ENCODE data around the gene C17orf78. TPM values are rescaled to one million over a fixed set of nuclear protein-coding genes. Genes with fewer than 3 reads are reported as not detected.

C17orf78 gene
- total RNA-seq, 1 donor from 2014 or later = not detected

DNA sequence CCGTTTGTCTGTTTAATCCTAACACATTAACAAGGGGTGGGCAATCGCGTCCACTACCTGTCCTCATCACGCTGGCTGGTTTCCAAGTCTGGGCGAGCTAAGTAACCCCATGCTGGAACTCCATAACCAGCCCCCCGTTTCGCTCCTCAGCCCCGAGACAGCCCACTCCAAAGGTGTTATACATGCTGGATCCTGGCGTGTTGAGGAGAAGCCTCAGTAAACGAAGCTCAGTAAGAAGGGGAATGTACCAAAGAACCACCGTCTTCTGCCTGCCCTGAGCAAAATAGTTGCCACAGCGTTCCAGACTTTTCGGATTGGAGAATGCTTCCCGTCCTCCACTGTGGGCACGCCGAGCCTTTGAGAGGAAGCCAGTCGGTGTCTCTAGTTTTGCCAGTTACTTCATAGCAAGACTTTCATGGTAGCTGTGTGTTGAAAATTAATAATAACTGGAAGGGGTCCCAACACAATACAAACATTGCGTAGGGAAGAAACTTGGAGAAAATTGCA, 16.1 kb upstream of the C17orf78 start:
- Mint-ChIP-seq H3K27me3 (ENCODE audit: insufficient read depth) (no peaks in the 10 kb centered on the region), H3K36me3 (ENCODE audit: low read depth) (peaks cover 12% of the 10 kb centered on the region), H3K9me3 (no peaks in the 10 kb centered on the region), H3K4me1 (ENCODE audit: low read depth) (peaks cover 26% of the 10 kb centered on the region), H3K4me3 (peak overlapping the region; percentile 74), H3K27ac (peak overlapping the region; percentile 68)
- no peak for DNase-seq (ENCODE audit: low spot score)
- intact Hi-C loops (cut with micrococcal nuclease) = loop anchor here (1.0 to 10.0 kb wide), 7 partner anchors 14 to 1385 kb away; partner anchors contain the start of genes ACACA, DUSP14, PCGF2 and SOCS7

DNA sequence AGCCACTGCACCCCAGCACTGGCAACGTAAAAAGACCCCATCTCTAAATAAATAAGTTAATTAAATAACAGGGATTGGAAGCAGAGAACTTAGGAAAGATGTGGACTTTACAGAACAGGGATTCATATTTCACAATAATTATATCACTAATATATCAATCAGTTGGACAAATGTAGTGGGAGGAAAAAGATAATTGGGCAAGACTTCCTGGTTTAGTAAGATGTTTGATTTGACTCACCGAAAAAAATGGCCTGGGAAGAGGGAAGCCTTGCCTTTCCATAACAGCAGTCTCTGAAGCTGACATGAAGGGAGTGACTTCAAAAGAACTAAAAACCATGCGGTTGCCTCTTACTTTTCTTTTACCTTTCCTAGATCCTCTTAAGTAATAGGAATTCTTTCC, 15.2 kb upstream of the C17orf78 start:
- intact Hi-C loops (cut with micrococcal nuclease) = no loop called here
- H3K4me3 Mint-ChIP-seq = no peak overlapping the region

DNA sequence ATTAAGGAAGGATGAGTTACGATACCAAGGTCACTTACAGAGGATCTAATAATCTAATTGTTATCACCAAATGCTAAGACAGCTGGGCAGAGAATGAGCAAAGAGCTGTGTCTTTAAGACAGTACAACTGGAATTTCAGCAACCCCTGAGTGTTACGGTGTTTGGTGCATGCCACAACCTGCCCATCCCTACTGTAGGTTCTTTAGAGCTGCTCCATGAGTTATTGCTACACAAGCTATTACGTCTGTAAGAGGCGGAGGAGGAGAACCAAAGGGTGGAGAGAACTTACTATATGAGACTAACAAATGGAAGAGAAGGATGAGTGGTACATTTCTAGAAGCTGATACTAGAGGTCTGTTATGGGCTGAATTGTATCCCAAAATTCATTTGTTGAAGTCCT, 14.2 kb upstream of the C17orf78 start:
- Mint-ChIP-seq H3K27ac (no peak overlapping the region), H3K27me3 (ENCODE audit: insufficient read depth) (no peaks in the 10 kb centered on the region), H3K36me3 (ENCODE audit: low read depth) (peaks cover 12% of the 10 kb centered on the region), H3K9me3 (no peaks in the 10 kb centered on the region), H3K4me1 (ENCODE audit: low read depth) (peaks cover 25% of the 10 kb centered on the region), H3K4me3 (no peak overlapping the region)
- intact Hi-C loops (cut with micrococcal nuclease) = no loop called here
- no peak for DNase-seq (ENCODE audit: low spot score)

More for the DNA sequence above, 15.2 kb upstream of the C17orf78 start:
- Mint-ChIP-seq H3K4me1 (ENCODE audit: low read depth) (peaks cover 26% of the 10 kb centered on the region), H3K9me3 (no peaks in the 10 kb centered on the region), H3K27me3 (ENCODE audit: insufficient read depth) (no peaks in the 10 kb centered on the region), H3K27ac (no peak overlapping the region), H3K36me3 (ENCODE audit: low read depth) (peaks cover 12% of the 10 kb centered on the region)
- DNase-seq (ENCODE audit: low spot score) = no peak

DNA sequence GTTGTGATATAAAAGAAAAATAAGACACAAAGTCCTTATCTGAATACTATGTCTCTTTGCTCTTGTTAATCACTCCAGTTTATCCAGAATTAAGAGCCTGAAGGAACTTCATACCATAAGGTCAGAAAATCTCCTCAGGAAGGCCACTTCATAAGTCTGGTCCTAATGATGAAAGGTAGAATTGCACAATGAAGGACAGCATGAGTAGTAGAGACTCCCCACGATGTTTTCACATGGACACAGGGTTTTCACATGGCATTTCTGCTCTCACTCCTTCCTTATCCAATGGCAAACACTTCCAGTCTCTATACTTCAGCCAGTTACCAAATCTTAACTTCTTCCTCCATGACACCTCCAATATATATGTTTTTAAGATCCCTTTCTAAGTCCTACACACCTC, 10.2 kb upstream of the C17orf78 start:
- intact Hi-C loops (cut with micrococcal nuclease) = no loop called here
- no peaks in the 10 kb centered on the region for H3K36me3 Mint-ChIP-seq (ENCODE audit: low read depth)
- no peaks in the 10 kb centered on the region for H3K27me3 Mint-ChIP-seq (ENCODE audit: insufficient read depth)
- no peak overlapping the region for H3K27ac Mint-ChIP-seq
- no peak overlapping the region for H3K4me3 Mint-ChIP-seq
- no peaks in the 10 kb centered on the region for H3K4me1 Mint-ChIP-seq (ENCODE audit: low read depth)
- DNase-seq (ENCODE audit: low spot score) = no peak
- no peaks in the 10 kb centered on the region for H3K9me3 Mint-ChIP-seq

DNA sequence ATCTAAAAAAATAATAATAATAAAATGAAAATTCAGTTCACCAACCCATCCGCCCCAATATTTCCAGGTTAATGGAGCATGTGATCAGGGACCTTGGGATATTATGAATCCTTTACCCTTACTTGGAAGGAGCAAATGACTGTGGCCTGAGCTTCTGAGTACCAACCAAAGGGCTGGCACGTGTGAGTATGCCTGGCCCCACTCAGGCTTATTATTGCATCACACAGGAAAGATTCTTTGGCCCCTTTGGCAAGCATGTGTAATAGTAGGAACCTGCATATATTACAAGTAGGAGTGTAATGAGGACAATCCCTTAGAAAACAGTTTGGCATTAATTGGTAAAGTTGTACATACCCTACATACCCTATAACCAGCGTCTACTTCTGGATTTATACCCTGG, 7.2 kb upstream of the C17orf78 start:
- Mint-ChIP-seq H3K4me3 (no peak overlapping the region), H3K9me3 (no peaks in the 10 kb centered on the region), H3K36me3 (ENCODE audit: low read depth) (no peaks in the 10 kb centered on the region), H3K27ac (no peak overlapping the region), H3K4me1 (ENCODE audit: low read depth) (peaks cover 5% of the 10 kb centered on the region), H3K27me3 (ENCODE audit: insufficient read depth) (no peaks in the 10 kb centered on the region)
- no peak for DNase-seq (ENCODE audit: low spot score)
- intact Hi-C loops (cut with micrococcal nuclease) = no loop called here

DNA sequence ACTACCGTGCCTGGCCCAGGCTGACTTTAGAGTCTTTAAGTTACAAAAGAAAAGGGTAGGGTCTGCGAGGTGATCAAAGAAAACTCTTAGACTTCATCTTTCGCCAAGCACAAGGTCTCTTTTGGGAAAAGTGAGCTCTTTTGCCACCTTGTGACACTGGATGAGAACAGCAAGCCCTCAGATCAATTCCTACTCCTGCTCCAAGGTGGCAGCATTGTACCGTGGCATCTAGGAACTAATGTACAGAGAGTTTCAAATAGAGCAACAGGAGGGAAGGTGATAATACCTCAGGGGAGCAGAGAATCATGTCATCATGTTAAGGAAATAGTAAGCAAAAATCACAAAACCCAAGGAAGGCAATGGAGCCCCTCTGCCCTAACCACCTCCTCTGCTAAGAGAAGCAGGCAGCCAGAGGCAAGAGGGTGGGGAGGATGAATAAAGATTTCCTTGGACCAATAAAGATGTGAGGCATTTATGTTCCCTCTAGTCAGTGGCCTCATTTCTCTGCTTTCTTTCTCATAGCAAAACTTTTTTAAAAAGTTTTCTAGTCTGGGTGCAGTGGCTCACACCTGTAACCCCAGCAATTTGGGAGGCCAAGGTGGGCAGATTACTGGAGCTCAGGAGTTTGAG, 2.1 kb upstream of the C17orf78 start:
- no peaks in the 10 kb centered on the region for H3K36me3 Mint-ChIP-seq (ENCODE audit: low read depth)
- intact Hi-C loops (cut with micrococcal nuclease) = loop anchor here (1.0 to 10.0 kb wide), 5 partner anchors 14 to 441 kb away; no protein-coding TSS in a partner anchor
- no peak overlapping the region for H3K27ac Mint-ChIP-seq
- peaks cover 8% of the 10 kb centered on the region for H3K4me1 Mint-ChIP-seq (ENCODE audit: low read depth)
- no peaks in the 10 kb centered on the region for H3K27me3 Mint-ChIP-seq (ENCODE audit: insufficient read depth)
- H3K9me3 Mint-ChIP-seq = no peaks in the 10 kb centered on the region
- DNase-seq (ENCODE audit: low spot score) = peak; percentile 62
- H3K4me3 Mint-ChIP-seq = no peak overlapping the region

DNA sequence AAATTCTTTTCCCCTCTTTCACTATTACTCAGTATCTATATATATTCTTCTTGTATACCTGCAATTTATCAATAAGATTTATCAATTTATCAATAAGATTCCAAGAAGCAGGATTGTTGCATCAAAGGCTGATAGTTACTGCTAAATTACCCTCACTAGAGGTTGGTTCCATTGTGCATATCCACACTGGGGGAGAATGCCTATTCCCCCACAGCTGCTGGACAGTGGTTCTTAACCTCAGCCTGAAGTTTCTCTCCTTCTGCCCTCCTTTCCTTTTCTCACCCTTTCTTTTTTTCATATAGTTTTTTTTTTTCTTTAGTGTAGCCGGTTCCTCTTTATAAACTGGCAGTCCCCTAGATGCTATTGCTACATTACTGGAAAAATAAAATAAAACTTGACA, 6.3 kb downstream of the C17orf78 start:
- H3K9me3 Mint-ChIP-seq = no peaks in the 10 kb centered on the region
- H3K4me3 Mint-ChIP-seq = no peak overlapping the region
- intact Hi-C loops (cut with micrococcal nuclease) = no loop called here
- no peaks in the 10 kb centered on the region for H3K4me1 Mint-ChIP-seq (ENCODE audit: low read depth)
- no peak overlapping the region for H3K27ac Mint-ChIP-seq
- no peaks in the 10 kb centered on the region for H3K36me3 Mint-ChIP-seq (ENCODE audit: low read depth)
- peaks cover 5% of the 10 kb centered on the region for H3K27me3 Mint-ChIP-seq (ENCODE audit: insufficient read depth)
- DNase-seq (ENCODE audit: low spot score) = no peak

DNA sequence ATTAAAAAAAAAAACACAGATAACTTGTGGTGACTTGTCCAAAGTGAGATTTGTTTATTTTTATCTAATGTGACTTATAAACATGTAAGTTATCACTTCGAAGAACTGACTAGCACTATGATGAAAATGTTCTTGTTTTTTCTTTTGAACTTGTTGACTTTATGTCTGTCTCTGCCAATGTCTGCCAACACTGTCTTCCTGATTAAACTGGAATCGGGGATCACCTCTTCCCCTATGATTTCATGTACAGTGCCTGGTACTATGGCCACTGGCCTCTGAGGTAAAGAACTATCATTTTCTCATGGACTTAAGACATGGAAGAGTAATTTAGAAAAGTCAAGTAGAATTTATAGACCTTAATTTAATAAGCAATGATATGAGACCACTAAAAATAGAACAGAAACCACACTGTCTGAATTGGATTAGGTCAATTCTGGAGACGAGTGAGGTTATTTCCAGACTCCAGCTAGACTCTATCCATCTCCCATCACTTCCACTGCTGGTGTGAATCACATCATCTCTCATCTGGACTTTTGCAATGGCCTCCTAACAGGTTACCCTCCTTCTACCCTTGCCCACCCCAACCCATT, 8.9 kb downstream of the C17orf78 start:
- H3K9me3 Mint-ChIP-seq = no peaks in the 10 kb centered on the region
- H3K36me3 Mint-ChIP-seq (ENCODE audit: low read depth) = no peaks in the 10 kb centered on the region
- H3K4me1 Mint-ChIP-seq (ENCODE audit: low read depth) = no peaks in the 10 kb centered on the region
- H3K27me3 Mint-ChIP-seq (ENCODE audit: insufficient read depth) = peaks cover 5% of the 10 kb centered on the region
- intact Hi-C loops (cut with micrococcal nuclease) = no loop called here
- no peak for DNase-seq (ENCODE audit: low spot score)
- no peak overlapping the region for H3K27ac Mint-ChIP-seq
- no peak overlapping the region for H3K4me3 Mint-ChIP-seq

DNA sequence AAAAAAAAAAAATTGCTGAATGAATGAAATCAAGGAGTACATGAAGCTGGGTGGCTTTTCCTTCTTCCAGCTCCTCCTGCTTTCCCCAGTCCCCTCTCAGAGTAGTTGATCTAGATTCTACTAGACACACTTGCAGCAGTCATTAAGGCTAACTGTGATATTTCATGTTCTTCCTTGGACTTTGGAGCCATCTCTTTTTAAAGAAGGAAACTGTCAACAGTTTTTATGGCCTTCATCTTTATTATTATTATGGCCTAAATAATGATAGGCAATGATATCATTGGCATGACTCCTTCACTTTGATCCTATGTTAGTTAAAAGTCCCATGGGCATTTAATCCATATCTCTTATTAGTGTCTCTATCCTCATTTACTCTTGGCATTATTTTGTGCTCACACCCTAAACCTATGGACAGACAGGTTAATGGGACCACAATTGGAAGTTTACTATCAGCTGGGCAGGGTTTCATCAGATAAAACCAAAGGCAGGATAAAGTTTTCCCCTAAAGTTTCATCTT, 9.7 kb downstream of the C17orf78 start:
- no peak for DNase-seq (ENCODE audit: low spot score)
- Mint-ChIP-seq H3K9me3 (no peaks in the 10 kb centered on the region), H3K4me1 (ENCODE audit: low read depth) (no peaks in the 10 kb centered on the region), H3K27me3 (ENCODE audit: insufficient read depth) (peaks cover 5% of the 10 kb centered on the region), H3K36me3 (ENCODE audit: low read depth) (no peaks in the 10 kb centered on the region), H3K4me3 (no peak overlapping the region), H3K27ac (no peak overlapping the region)
- intact Hi-C loops (cut with micrococcal nuclease) = no loop called here

DNA sequence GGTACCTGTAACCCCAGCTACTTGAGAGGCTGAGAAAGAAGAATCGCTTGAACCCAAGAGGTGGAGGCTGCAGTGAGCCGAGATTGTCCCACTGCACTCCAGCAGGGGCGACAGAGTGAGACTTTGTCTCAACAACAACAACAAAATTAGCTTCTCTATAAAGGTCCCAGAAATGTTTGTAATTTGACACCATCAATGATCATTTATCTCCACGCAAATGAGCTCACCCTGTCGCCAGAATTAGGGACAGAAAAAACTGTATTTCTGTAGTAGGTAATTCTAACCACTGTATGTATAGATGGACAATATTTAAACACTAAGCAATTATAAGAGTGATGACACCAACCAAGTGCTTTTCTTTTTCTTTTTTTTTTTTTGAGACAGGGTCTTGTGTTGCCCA, 10.7 kb downstream of the C17orf78 start:
- Mint-ChIP-seq H3K27me3 (ENCODE audit: insufficient read depth) (peaks cover 5% of the 10 kb centered on the region), H3K4me3 (no peak overlapping the region), H3K36me3 (ENCODE audit: low read depth) (no peaks in the 10 kb centered on the region), H3K4me1 (ENCODE audit: low read depth) (peaks cover 3% of the 10 kb centered on the region), H3K27ac (no peak overlapping the region), H3K9me3 (no peaks in the 10 kb centered on the region)
- intact Hi-C loops (cut with micrococcal nuclease) = no loop called here
- no peak for DNase-seq (ENCODE audit: low spot score)

DNA sequence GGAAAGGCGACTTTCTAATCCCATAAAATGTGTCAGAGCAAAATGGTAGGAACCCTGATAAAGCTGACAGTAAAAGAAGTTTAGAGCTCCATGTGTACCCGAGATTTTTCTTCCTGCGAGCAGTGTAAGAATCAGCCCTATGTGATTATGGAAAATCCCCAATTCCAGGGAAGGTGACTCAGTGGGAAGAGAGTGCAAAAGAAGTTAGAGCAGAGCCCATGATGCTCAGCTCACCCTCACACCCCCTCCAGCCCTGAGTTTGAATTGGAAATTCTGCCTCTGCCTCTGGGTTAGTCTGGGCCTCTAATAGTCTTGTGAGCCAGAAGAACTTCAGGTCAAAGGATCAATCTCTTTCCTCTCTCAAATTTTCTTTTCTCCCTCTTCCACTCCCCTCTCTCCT, 12.5 kb downstream of the C17orf78 start:
- Mint-ChIP-seq H3K36me3 (ENCODE audit: low read depth) (no peaks in the 10 kb centered on the region), H3K4me1 (ENCODE audit: low read depth) (peaks cover 21% of the 10 kb centered on the region), H3K4me3 (no peak overlapping the region), H3K27ac (no peak overlapping the region), H3K9me3 (no peaks in the 10 kb centered on the region), H3K27me3 (ENCODE audit: insufficient read depth) (peaks cover 2% of the 10 kb centered on the region)
- no peak for DNase-seq (ENCODE audit: low spot score)
- intact Hi-C loops (cut with micrococcal nuclease) = no loop called here

DNA sequence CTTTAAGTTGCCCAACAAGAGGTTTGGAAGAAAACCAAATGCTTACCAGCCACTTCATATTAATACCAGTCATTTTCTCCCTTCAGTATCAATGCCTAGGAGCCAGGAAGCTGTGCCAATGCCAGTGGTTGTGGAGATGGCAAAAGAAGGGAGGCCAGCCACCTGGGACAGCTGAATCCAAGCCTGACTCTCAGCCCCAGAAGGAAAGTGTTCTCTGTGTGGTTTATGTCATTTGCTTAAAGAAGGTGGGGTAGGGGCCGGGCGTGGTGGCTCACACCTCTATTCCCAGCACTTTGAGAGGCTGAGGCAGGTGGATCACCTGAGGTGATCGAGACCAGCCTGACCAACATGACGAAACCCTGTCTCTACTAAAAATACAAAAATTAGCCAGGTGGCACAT, 13.4 kb downstream of the C17orf78 start:
- intact Hi-C loops (cut with micrococcal nuclease) = no loop called here
- no peak overlapping the region for H3K27ac Mint-ChIP-seq
- peaks cover 22% of the 10 kb centered on the region for H3K4me1 Mint-ChIP-seq (ENCODE audit: low read depth)
- no peaks in the 10 kb centered on the region for H3K27me3 Mint-ChIP-seq (ENCODE audit: insufficient read depth)
- DNase-seq (ENCODE audit: low spot score) = no peak
- H3K36me3 Mint-ChIP-seq (ENCODE audit: low read depth) = no peaks in the 10 kb centered on the region
- H3K4me3 Mint-ChIP-seq = no peak overlapping the region
- H3K9me3 Mint-ChIP-seq = no peaks in the 10 kb centered on the region

DNA sequence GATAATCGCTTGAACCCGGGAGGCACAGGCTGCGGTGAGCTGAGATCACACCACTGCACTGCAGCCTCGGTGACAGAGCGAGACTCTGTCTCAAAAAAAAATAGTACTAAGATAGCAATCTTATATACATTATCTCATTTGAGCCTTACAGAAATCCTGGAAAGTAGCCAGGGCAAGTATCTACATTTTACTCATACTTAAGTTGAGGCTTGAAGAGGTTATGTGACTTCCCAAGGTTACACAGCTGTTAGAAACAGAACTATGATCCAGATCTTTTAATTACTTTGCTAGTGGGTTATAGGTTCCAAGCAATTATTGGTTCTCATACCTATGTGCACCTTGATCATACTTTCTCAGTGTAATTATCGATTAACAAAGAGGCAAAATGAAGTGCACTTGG, 15.4 kb downstream of the C17orf78 start:
- H3K27me3 Mint-ChIP-seq (ENCODE audit: insufficient read depth) = no peaks in the 10 kb centered on the region

More for the DNA sequence above, 15.4 kb downstream of the C17orf78 start:
- H3K9me3 Mint-ChIP-seq = no peaks in the 10 kb centered on the region
- DNase-seq (ENCODE audit: low spot score) = no peak
- H3K36me3 Mint-ChIP-seq (ENCODE audit: low read depth) = no peaks in the 10 kb centered on the region
- intact Hi-C loops (cut with micrococcal nuclease) = no loop called here
- peaks cover 22% of the 10 kb centered on the region for H3K4me1 Mint-ChIP-seq (ENCODE audit: low read depth)
- H3K27ac Mint-ChIP-seq = no peak overlapping the region
- no peak overlapping the region for H3K4me3 Mint-ChIP-seq

Measured in activated T-helper 1 cell treated with anti-CD3 and anti-CD28 coated beads, Interleukin-12 subunit alpha, Interleukin-12 subunit beta, Interleukin-2, Interleukin-4 antibody, amounts not matched to agents 30 ng/mL and 10 ng/mL and 1 ng/mL, durations not matched to agents 14 hours and 24 hours and 36 hours (primary cell).